Vagina (tissue), 2 donors: Measurements from ENCODE around the gene TARS2.

Experiments
- POLR2A ChIP-seq, 2 donors: fragments of 450-650 bp; IDR thresholded peaks; one replicate each; pipeline ENCODE4 v1.6.1; 2017; ENCODE audit warnings: antibody characterized with exemption in 2 of 2, mild to moderate bottlenecking in 2 of 2, moderate library complexity in 2 of 2
- POLR2AphosphoS5 ChIP-seq, 2 donors: sonication (generic); formaldehyde crosslinking; IDR thresholded peaks; one replicate each; pipeline ENCODE4 v1.9.0; 2017; ENCODE audit warnings: antibody characterized with exemption in 2 of 2, mild to moderate bottlenecking in 2 of 2, low read depth in 1 of 2; ENCODE audit not compliant: insufficient read depth in 1 of 2
- TF ChIP-seq, protein P1 (sequence below), 3 experiments: fragments of 450-650 bp in 2 of 3; fragments of 200-600 bp in 1 of 3; sonication (generic) in 1 of 3; IDR thresholded peaks; one replicate each; pipeline ENCODE4 v1.5.1; 2017 to 2019; ENCODE audit warnings: antibody characterized with exemption in 3 of 3, mild to moderate bottlenecking in 2 of 3, moderate library complexity in 2 of 3

DNA sequence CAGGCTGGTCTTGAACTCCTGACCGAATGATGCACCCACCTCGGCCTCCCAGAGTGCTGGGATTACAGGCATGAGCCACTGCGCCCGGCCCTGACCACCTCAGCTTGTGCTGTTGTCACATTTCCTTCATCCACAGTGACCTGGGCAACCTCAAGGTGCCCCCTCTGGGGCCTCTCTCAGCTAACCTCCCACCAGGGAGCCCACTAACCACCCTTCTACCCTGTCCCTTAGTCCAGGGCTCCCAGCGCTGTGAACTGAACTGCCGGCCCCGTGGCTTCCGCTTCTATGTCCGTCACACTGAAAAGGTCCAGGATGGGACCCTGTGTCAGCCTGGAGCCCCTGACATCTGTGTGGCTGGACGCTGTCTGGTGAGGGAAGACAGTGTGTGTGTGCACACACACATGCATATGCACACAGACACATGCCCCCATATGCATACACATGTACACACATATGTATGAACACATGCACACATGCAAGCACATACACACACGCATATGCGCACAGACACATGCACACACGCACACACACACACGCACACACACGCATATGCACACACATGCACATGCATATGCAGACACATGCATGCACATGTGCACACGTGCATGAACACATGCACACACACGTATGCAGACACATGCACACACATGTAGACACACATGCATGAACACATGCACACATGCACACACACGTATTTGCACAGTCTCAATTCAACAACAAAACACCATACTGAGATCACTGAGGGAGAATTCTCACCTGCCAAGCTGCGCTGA is 68.2 kb downstream of the TARS2 start:
- TF ChIP-seq, protein P1, sequence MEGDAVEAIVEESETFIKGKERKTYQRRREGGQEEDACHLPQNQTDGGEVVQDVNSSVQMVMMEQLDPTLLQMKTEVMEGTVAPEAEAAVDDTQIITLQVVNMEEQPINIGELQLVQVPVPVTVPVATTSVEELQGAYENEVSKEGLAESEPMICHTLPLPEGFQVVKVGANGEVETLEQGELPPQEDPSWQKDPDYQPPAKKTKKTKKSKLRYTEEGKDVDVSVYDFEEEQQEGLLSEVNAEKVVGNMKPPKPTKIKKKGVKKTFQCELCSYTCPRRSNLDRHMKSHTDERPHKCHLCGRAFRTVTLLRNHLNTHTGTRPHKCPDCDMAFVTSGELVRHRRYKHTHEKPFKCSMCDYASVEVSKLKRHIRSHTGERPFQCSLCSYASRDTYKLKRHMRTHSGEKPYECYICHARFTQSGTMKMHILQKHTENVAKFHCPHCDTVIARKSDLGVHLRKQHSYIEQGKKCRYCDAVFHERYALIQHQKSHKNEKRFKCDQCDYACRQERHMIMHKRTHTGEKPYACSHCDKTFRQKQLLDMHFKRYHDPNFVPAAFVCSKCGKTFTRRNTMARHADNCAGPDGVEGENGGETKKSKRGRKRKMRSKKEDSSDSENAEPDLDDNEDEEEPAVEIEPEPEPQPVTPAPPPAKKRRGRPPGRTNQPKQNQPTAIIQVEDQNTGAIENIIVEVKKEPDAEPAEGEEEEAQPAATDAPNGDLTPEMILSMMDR (IDR thresholded peaks at IDR 0.05), result no peak
- TF ChIP-seq POLR2A (IDR thresholded peaks at IDR 0.05), result no peak
- TF ChIP-seq POLR2AphosphoS5 (IDR thresholded peaks at IDR 0.05; ENCODE audit: insufficient read depth in 1 of 2, low read depth in 1 of 2), result no peak
